Right atrium auricular region (tissue), 2 donors: ENCODE data around the gene P3H4. TPM values are rescaled to one million over a fixed set of nuclear protein-coding genes. Genes with fewer than 3 reads are reported as not detected.

Experiments used
- DNase-seq: peaks from one replicate; pipeline ENCODE4 v3.0.0-alpha.2; 2019; ENCODE audit warnings: low spot score
- H3K27ac ChIP-seq, 2 donors: fragments of 200-600 bp; sonication (generic); 1 replicate in 1 of 2; 2 replicates in 1 of 2; pipeline ENCODE4 v1.5.1; 2016 to 2019
- H3K27me3 ChIP-seq, 2 donors: fragments of 200-600 bp; sonication (generic); one replicate each; pipeline versions ENCODE4 v1.5.1 to v1.6.0; 2017 to 2019
- H3K36me3 ChIP-seq: fragments of 200-600 bp; sonication (generic); one replicate; pipeline ENCODE4 v1.5.1; 2016
- H3K4me1 ChIP-seq, 2 donors: fragments of 200-600 bp; sonication (generic); one replicate each; pipeline versions ENCODE4 v1.5.1 to v1.6.0; 2017 to 2019
- H3K4me3 ChIP-seq, 2 donors: fragments of 200-600 bp; sonication (generic); 1 replicate in 1 of 2; 2 replicates in 1 of 2; pipeline ENCODE4 v1.5.1; 2017 to 2019; ENCODE audit warnings: mild to moderate bottlenecking in 1 of 2, moderate library complexity in 1 of 2
- H3K9me3 ChIP-seq, 2 donors: fragments of 200-600 bp; sonication (generic); one replicate each; pipeline ENCODE4 v1.5.1; 2019
- total RNA-seq, 2 donors: library from RNA; depleted of rRNA; stranded (reverse); fragments of >200 nt; gene quantifications; one replicate each; pipeline ENCODE4 v1.1.0, GENCODE V29; 2016
- TF ChIP-seq, protein P1 (sequence below), 2 donors: fragments of 200-600 bp; sonication (generic); IDR thresholded peaks; one replicate each; pipeline ENCODE4 v1.5.1; 2019; ENCODE audit warnings: antibody characterized with exemption in 2 of 2

P3H4 gene
- total RNA-seq, 2 donors from 2014 or later, result 15.4 to 16.2 TPM

DNA sequence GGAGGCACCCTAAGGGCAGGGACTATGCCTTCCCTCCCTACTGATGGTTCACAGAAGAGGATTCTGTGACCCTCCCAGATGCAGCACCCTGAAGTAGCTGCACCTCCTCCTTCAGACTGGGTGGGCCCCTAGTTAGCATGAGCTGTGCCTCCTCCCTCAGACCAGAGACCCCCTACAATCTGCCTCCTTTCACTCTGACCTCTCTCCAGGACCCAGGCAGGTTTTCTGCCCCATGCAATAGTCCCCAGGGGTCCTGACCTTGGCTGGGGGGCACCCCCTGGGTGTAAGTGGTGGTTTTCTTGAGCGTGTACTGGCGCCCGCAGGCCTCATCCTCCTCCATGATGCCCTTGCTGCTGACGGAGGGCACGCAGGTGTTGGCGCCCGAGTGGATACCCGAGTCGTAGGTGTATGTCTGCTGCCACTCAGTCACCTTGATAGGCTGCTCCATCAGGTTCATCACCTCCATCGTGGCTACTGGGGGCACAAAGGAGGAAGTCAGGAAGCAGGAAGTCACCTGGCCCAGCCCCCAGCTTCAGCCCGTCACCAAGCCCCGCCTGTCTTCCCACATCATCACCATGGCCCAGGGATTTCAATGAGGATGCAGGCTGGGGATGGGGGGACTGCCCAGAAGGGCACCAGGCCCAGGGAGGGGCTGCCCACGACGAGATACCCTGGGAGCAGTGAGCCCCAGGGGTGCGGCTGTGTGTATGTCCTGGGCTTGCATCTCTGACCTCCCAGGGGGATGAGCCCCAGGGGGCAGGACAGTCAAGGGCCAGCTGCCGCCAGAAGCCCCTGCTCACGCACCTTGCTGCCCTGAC lies 40.2 kb downstream of the P3H4 start:
- Histone ChIP-seq H3K27ac (peak overlapping the region; percentile 97), H3K4me3 (no peak overlapping the region), H3K4me1 (peaks cover 0 to 46% of the 10 kb centered on the region in 2 donors), H3K27me3 (no peaks in the 10 kb centered on the region), H3K9me3 (no peaks in the 10 kb centered on the region), H3K36me3 (peaks cover 63% of the 10 kb centered on the region)
- no peak for DNase-seq
- TF ChIP-seq, protein P1, sequence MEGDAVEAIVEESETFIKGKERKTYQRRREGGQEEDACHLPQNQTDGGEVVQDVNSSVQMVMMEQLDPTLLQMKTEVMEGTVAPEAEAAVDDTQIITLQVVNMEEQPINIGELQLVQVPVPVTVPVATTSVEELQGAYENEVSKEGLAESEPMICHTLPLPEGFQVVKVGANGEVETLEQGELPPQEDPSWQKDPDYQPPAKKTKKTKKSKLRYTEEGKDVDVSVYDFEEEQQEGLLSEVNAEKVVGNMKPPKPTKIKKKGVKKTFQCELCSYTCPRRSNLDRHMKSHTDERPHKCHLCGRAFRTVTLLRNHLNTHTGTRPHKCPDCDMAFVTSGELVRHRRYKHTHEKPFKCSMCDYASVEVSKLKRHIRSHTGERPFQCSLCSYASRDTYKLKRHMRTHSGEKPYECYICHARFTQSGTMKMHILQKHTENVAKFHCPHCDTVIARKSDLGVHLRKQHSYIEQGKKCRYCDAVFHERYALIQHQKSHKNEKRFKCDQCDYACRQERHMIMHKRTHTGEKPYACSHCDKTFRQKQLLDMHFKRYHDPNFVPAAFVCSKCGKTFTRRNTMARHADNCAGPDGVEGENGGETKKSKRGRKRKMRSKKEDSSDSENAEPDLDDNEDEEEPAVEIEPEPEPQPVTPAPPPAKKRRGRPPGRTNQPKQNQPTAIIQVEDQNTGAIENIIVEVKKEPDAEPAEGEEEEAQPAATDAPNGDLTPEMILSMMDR (IDR thresholded peaks at IDR 0.05), result no peak

DNA sequence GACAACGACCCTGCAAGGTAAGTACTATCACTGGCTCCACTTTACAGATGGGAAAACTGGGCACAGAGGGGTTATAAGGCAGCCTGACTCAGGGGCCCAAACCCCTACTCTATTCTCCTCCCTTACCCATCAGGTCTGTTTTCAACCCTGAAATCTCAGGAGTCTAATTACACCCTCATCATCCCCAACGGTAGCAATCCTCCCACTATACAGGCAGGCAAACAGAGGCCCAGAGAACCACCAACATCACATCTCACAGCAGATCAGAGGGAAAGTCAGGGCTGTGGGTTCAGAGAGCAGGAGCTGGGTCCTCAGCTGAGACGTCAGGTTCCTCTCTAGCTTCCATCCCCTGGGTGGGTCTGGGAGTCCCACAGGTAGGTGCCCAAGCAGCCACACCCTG lies 41.8 kb downstream of the P3H4 start:
- Histone ChIP-seq H3K27ac (no peak overlapping the region), H3K27me3 (no peaks in the 10 kb centered on the region), H3K9me3 (no peaks in the 10 kb centered on the region), H3K36me3 (peaks cover 79% of the 10 kb centered on the region), H3K4me3 (no peak overlapping the region), H3K4me1 (peaks cover 0 to 30% of the 10 kb centered on the region in 2 donors)
- TF ChIP-seq, protein P1 (IDR thresholded peaks at IDR 0.05), result no peak
- DNase-seq, result no peak

DNA sequence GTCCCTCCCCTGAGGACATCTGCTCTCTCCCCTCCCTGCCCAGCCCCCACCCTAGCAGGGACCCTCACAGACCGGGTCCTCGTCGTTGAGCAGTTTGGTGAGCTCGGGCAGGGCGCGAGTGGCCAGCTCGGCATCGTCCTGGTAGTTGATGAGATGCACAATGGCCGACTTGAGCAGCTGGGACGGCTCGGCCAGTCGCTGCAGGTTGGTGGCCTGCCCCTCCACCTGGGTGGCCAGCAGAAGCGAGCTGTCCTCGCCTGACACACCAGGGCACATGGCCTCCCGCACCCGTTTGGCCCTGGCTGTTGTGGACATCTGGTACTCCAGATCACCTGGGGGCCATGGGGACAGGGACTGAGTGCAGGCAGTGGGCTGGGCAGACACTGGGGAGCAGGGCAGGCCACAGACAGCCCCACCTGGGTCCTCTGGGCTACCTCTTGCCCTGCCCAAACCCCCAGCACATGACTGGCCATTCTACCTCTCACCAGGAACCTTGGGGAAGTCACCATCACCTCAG lies 42.3 kb downstream of the P3H4 start:
- H3K4me3 ChIP-seq, result no peak overlapping the region
- H3K27me3 ChIP-seq, result no peaks in the 10 kb centered on the region
- peaks cover 85% of the 10 kb centered on the region for H3K36me3 ChIP-seq
- H3K4me1 ChIP-seq, result peaks cover 0 to 24% of the 10 kb centered on the region in 2 donors
- TF ChIP-seq, protein P1 (IDR thresholded peaks at IDR 0.05), result no peak
- no peaks in the 10 kb centered on the region for H3K9me3 ChIP-seq
- no peak for DNase-seq
- H3K27ac ChIP-seq, result no peak overlapping the region

DNA sequence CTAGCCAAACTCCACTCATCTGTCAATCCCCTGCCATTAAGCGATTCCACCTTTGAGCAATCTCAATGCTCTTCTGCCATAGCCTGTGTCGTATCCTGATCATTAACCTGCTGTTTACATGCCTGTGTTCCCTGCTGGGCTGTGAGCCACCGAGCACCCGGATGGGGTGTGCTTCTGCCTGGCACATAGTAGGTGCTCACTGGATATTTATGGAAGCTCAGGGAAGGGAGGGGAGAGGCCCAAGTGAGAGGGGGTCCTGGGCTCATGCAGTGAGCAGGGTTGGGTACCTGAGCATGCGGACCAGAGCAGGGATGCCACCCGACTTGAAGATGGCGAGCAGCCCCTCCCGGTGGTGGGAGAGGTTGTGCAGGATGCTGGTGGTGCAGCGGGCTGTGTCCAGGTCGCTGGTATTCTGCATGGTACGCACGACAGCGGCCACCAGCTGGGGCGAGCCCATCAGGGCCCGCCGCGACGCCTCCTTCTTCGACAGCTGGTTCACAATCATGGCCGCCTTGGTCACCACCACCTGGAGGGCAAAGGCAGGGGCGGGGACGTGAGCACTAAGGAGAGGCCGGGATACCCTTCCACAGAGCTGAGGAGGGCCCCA lies 43.0 kb downstream of the P3H4 start:
- H3K27me3 ChIP-seq, result no peaks in the 10 kb centered on the region
- H3K9me3 ChIP-seq, result no peaks in the 10 kb centered on the region
- TF ChIP-seq, protein P1 (IDR thresholded peaks at IDR 0.05), result no peak
- no peak for DNase-seq
- H3K27ac ChIP-seq, result no peak overlapping the region
- peaks cover 91% of the 10 kb centered on the region for H3K36me3 ChIP-seq
- H3K4me1 ChIP-seq, result peaks cover 0 to 18% of the 10 kb centered on the region in 2 donors
- H3K4me3 ChIP-seq, result no peak overlapping the region

DNA sequence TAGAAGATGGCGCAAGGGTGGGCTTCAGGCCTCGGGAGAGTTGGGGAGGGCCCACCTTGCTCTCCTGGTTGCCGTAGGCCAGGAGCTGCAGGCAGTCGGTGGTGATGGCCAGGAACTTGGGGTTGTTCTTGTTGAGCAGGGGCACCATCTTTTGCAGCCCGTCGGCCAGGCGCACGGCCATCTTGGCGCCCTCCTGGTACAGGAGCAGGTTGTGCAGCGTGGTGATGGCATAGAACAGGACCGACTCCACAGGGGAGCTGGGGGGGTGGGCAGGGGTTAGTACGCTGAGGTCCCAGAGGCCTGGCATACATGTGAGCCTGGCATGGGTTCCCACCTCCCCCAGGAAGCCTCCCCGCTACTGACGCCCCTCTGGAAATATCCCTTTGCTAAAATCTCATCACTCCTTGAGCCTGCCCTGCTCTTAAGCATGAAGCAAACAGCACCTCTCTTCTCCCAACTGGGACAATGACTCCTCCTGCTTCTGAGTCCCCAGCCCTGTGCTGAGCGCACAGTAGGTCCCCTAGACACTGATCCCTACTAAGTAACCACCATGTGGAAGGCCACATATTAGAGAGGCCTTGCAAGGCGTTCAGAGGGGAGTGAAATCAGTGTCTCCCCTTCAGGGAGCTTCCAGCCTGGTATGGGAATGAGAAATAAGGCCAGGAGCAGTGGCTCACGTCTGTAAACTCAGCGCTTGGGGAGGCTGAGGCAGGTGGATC lies 44.3 kb downstream of the P3H4 start:
- Histone ChIP-seq H3K36me3 (peaks cover 97% of the 10 kb centered on the region), H3K9me3 (no peaks in the 10 kb centered on the region), H3K27me3 (no peaks in the 10 kb centered on the region), H3K4me3 (no peak overlapping the region), H3K27ac (no peak overlapping the region), H3K4me1 (peaks cover 0 to 5% of the 10 kb centered on the region in 2 donors)
- no peak for DNase-seq
- TF ChIP-seq, protein P1 (IDR thresholded peaks at IDR 0.05), result no peak
